Uterine smooth muscle cell (primary cell): ENCODE results near the gene FMNL2. TPM values are rescaled to one million over a fixed set of nuclear protein-coding genes. Genes with fewer than 3 reads are reported as not detected.

Experiments
- total RNA-seq: library from RNA; depleted of rRNA; stranded (reverse); fragments of >200 nt; gene quantifications from 2 replicates; pipeline ENCODE4 v1.2.3, GENCODE V29; 2014

FMNL2 gene
- total RNA-seq: 35.4 and 37.9 TPM in 2 replicates

GRCh38 chr2:152335016-152335725 lies at the start of gene FMNL2:
FMNL2 (plus strand) TSS chr2:152335174.

Other genes with a start within 250 kb of the FMNL2 start
- gene CACNB4, start 236.1 kb upstream of the FMNL2 start, total RNA-seq: 0.33 and 0.87 TPM in 2 replicates
- 49.1 and 57.9 TPM in 2 replicates for gene STAM2, start 159.4 kb upstream of the FMNL2 start, total RNA-seq